ENCODE data around the gene SGO2. TPM values are rescaled to one million over a fixed set of nuclear protein-coding genes. Genes with fewer than 3 reads are reported as not detected.
A peak's percentile ranks its signal among the peaks of the same experiment; 100 is the strongest.
"Not testable (repeated sequence)": the region's sequence is repeated elsewhere in the genome, so short reads cannot be mapped to it uniquely, and the experiment has no call there.

Gene SGO2
- total RNA-seq, 1 donor from 2014 or later: 33.1 TPM

DNA sequence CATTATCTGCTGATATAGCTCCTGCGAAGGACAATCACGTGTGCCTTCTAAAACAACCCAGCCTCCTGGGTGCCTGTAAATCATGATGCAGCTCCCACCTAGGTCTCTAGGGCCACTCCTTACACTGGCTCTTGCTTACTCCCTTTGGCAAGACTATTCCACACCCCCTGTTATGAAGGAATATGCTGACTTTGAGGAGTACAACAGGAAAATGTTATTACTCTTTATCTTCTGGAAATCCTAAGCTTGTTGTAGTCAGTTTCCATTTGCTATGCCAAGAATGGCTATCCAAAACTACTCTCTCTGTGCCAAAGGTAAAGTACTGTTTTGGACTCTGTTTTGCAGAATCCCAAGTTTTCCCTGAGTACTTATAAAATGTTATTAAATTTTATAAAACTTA, 7.7 kb downstream of the SGO2 start:
- no peak for DNase-seq (ENCODE audit: low read depth, low spot score)
- Mint-ChIP-seq H3K27me3 (ENCODE audit: low read depth) (no peaks in the 10 kb centered on the region), H3K4me1 (peaks cover 4% of the 10 kb centered on the region), H3K4me3 (no peak overlapping the region), H3K9me3 (no peaks in the 10 kb centered on the region), H3K36me3 (ENCODE audit: low read depth) (no peaks in the 10 kb centered on the region), H3K27ac (ENCODE audit: unreplicated experiment) (no peak overlapping the region)
- TF ChIP-seq, protein P1, sequence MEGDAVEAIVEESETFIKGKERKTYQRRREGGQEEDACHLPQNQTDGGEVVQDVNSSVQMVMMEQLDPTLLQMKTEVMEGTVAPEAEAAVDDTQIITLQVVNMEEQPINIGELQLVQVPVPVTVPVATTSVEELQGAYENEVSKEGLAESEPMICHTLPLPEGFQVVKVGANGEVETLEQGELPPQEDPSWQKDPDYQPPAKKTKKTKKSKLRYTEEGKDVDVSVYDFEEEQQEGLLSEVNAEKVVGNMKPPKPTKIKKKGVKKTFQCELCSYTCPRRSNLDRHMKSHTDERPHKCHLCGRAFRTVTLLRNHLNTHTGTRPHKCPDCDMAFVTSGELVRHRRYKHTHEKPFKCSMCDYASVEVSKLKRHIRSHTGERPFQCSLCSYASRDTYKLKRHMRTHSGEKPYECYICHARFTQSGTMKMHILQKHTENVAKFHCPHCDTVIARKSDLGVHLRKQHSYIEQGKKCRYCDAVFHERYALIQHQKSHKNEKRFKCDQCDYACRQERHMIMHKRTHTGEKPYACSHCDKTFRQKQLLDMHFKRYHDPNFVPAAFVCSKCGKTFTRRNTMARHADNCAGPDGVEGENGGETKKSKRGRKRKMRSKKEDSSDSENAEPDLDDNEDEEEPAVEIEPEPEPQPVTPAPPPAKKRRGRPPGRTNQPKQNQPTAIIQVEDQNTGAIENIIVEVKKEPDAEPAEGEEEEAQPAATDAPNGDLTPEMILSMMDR (conservative IDR thresholded peaks at IDR 0.05): no peak

DNA sequence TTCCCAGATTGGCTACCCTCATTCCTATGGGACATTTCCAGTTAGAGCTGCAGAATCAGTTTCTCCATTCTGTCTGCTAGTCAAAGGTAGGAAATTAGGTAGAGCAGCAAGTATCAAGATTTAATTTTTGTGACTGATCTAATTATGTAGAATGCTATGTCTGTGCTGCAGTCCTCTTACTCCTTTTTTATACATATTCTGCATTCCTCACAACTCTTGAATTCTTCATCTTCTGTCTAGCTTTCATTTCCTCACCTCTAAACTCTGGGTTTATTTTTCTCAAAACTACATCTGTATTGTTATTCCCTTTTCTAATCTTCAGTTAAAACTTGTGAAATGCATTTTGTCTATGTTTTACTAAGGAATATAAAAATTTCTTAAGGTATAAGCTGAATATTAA, 8.6 kb downstream of the SGO2 start:
- no peaks in the 10 kb centered on the region for H3K27me3 Mint-ChIP-seq (ENCODE audit: low read depth)
- H3K4me1 Mint-ChIP-seq: no peaks in the 10 kb centered on the region
- DNase-seq (ENCODE audit: low read depth, low spot score): no peak
- peaks cover 2% of the 10 kb centered on the region for H3K36me3 Mint-ChIP-seq (ENCODE audit: low read depth)
- no peak overlapping the region for H3K4me3 Mint-ChIP-seq
- peak overlapping the region; percentile 31 for H3K27ac Mint-ChIP-seq (ENCODE audit: unreplicated experiment)
- TF ChIP-seq, protein P1 (conservative IDR thresholded peaks at IDR 0.05): no peak
- H3K9me3 Mint-ChIP-seq: no peaks in the 10 kb centered on the region

DNA sequence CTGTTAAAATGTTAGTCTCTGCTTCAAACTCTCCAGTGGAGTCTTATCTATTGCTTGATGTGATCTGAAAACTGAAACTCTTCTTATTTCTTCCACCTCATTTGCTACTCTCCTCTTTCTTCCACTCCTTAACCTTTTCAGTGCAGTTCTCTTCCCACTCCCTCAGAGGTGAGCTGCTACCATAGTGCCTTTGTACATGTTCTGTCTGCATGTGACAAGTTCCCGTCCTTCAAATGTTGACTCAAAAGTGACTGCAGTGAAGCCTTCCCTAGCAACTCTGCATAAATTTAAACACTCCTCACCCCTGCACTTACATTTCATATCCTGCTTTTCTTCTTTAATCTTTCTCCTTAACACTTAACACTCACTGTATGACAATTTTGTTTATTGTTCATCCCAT, 12.1 kb downstream of the SGO2 start:
- no peak for DNase-seq (ENCODE audit: low read depth, low spot score)
- Mint-ChIP-seq H3K4me3 (no peak overlapping the region), H3K4me1 (no peaks in the 10 kb centered on the region), H3K27ac (ENCODE audit: unreplicated experiment) (no peak overlapping the region), H3K36me3 (ENCODE audit: low read depth) (peaks cover 26% of the 10 kb centered on the region), H3K27me3 (ENCODE audit: low read depth) (no peaks in the 10 kb centered on the region), H3K9me3 (no peaks in the 10 kb centered on the region)
- TF ChIP-seq, protein P1 (conservative IDR thresholded peaks at IDR 0.05): no peak

DNA sequence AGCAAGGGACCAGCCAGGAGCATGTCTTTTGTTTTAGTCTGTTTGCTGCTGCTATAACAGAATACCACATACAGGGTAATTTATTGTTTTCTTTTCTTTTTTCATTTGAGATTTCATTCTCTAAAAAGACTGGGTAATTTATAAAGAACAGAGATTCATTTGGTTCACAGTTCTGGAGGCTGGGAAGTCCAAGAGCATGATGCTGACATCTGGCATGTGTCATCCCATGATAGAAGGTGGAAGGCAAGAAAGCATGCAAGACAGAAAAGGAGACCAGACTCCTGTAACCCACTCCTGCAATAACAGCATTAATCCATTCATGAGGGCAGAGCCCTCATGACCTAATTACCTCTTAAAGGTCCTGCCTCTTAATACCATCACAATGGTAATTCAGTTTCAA, 14.8 kb downstream of the SGO2 start:
- TF ChIP-seq, protein P1 (conservative IDR thresholded peaks at IDR 0.05): no peak
- no peak for DNase-seq (ENCODE audit: low read depth, low spot score)
- Mint-ChIP-seq H3K27ac (ENCODE audit: unreplicated experiment) (no peak overlapping the region), H3K4me3 (no peak overlapping the region), H3K27me3 (ENCODE audit: low read depth) (no peaks in the 10 kb centered on the region), H3K4me1 (no peaks in the 10 kb centered on the region), H3K36me3 (ENCODE audit: low read depth) (peaks cover 48% of the 10 kb centered on the region), H3K9me3 (peaks cover 2% of the 10 kb centered on the region)

DNA sequence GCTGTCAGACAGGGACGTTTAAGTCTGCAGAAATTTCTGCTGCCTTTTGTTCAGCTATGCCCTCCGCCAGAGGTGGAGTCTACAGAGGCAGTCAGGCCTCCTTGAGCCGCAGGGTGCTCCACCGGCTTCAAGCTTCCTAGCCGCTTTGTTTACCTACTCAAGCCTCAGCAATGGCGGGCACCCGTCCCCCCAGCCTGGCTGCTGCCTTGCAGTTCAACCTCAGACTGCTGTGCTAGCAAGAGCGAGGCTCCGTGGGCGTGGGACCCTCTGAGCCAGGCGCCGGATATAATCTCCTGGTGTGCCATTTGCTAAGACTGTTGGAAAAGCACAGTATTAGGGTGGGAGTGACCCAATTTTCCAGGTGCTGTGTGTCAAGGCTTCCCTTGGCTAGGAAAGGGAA, 40.6 kb downstream of the SGO2 start:
- H3K4me1 Mint-ChIP-seq; H3K27me3 Mint-ChIP-seq (ENCODE audit: low read depth); H3K27ac Mint-ChIP-seq (ENCODE audit: unreplicated experiment); H3K4me3 Mint-ChIP-seq; DNase-seq (ENCODE audit: low read depth, low spot score): not testable (repeated sequence)
- peaks cover 44% of the 10 kb centered on the region for H3K36me3 Mint-ChIP-seq (ENCODE audit: low read depth)
- peaks cover 16% of the 10 kb centered on the region for H3K9me3 Mint-ChIP-seq

DNA sequence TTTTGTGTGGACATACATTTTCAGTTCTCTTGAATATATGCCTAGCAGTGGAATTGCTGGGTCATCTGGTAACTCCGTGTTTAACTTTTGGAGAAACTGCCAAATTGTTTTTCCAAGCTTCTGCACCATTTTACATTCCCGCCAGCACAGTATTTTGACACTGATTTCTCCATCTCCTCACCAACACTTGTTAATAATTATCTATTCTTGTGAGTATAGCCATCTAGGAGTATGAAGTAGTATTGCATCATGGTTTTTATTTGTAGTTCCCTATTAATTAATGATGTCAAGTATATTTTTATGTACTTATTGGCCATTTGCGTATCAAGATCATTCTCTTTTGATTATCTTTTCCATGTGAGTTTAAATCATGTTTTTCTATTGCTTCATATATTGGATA, 41.9 kb downstream of the SGO2 start:
- no peak for DNase-seq (ENCODE audit: low read depth, low spot score)
- TF ChIP-seq, protein P1 (conservative IDR thresholded peaks at IDR 0.05): no peak
- Mint-ChIP-seq H3K4me1 (no peaks in the 10 kb centered on the region), H3K27me3 (ENCODE audit: low read depth) (no peaks in the 10 kb centered on the region), H3K27ac (ENCODE audit: unreplicated experiment) (no peak overlapping the region), H3K4me3 (no peak overlapping the region), H3K36me3 (ENCODE audit: low read depth) (peaks cover 41% of the 10 kb centered on the region), H3K9me3 (peaks cover 16% of the 10 kb centered on the region)

All from neural crest cell (in vitro differentiated cells).